Right lobe of liver (tissue), 6 donors: ENCODE measurements around the gene ARHGAP42. TPM values are rescaled to one million over a fixed set of nuclear protein-coding genes. Genes with fewer than 3 reads are reported as not detected.
A peak's percentile ranks its signal among the peaks of the same experiment; 100 is the strongest.

Source experiments
- ATAC-seq, 4 donors: fragments of 200-7000 bp; cut with Tn5 transposase; one replicate each; pipeline ENCODE4 v1.9.1; 2020; ENCODE audit warnings: mild to moderate bottlenecking in 4 of 4, moderate library complexity in 4 of 4
- DNase-seq, 3 donors: peaks; one replicate each; pipeline ENCODE4 v3.0.0-alpha.2; 2020
- H3K27ac ChIP-seq, 3 donors: fragments of 200-600 bp; one replicate each; pipeline ENCODE4 v1.8.0; 2022
- H3K27me3 ChIP-seq, 2 donors: fragments of 200-600 bp; one replicate each; pipeline ENCODE4 v1.8.0; 2022
- H3K36me3 ChIP-seq, 4 donors: fragments of 200-600 bp; sonication (generic) in 1 of 4; one replicate each; pipeline versions ENCODE4 v1.5.1 to v1.8.0; 2017 to 2022; ENCODE audit warnings: control low read depth in 1 of 4
- H3K4me1 ChIP-seq, 4 donors: fragments of 200-600 bp; sonication (generic) in 1 of 4; one replicate each; pipeline versions ENCODE4 v1.5.1 to v1.8.0; 2017 to 2022; ENCODE audit warnings: control low read depth in 1 of 4
- H3K4me3 ChIP-seq, 3 donors: fragments of 200-600 bp; one replicate each; pipeline ENCODE4 v1.8.0; 2022
- H3K9me3 ChIP-seq, 4 donors: fragments of 200-600 bp; sonication (generic) in 1 of 4; one replicate each; pipeline versions ENCODE4 v1.5.1 to v1.8.0; 2017 to 2022; ENCODE audit warnings: control low read depth in 1 of 4
- POLR2A ChIP-seq: fragments of 450-650 bp; IDR thresholded peaks from one replicate; pipeline ENCODE4 v1.6.1; 2017; ENCODE audit warnings: antibody characterized with exemption, mild to moderate bottlenecking
- WGBS: methylation state at CpG from one replicate; pipeline ENCODE4 v1.1.6; 2018; ENCODE audit warnings: low coverage, low lambda C conversion rate; ENCODE audit not compliant: insufficient coverage; ENCODE audit errors: missing lambda C conversion rate; 5-methylcytosine and 5-hydroxymethylcytosine counted together
- intact Hi-C, 2 donors: fragments of 100-400 bp; cut with DNase I; formaldehyde crosslinking; loops; one replicate each; pipeline versions ENCODE4 v1.11.2 to v1.14.1; 2022
- total RNA-seq, 6 experiments: library from RNA; depleted of rRNA in 2 of 6; stranded (reverse); fragments of >200 nt in 2 of 6; fragmentation: NEBNext Ultra II Directional in 3 of 6; extraction: Animal tissue kit (Norgen Biotek cat#: 25700) in 3 of 6; gene quantifications; one replicate each; pipeline versions ENCODE4 v1.1.0 to v1.2.4, GENCODE V29; 2016 to 2023
- TF ChIP-seq, protein P1 (sequence below), 4 donors: fragments of 200-600 bp in 3 of 4; fragments of 450-650 bp in 1 of 4; IDR thresholded peaks; one replicate each; pipeline versions ENCODE4 v1.5.1 to v1.8.0; 2016 to 2022; ENCODE audit warnings: antibody characterized with exemption in 4 of 4, mild to moderate bottlenecking in 2 of 4
- donor health status: DM: no; HTN: yes; CAD: no.
- donor health status: DM: no; HTN: no; CAD: no.
- donor health status: DM: no; HTN: no; CAD: no.
- donor health status: DM: no; HTN: yes; CAD: no.
- donor health status: DM: no; HTN: yes; CAD: no.

The ARHGAP42 gene
- total RNA-seq, 6 experiments from 2014 or later: 8.7 to 15.8 (median 13.1) TPM

DNA sequence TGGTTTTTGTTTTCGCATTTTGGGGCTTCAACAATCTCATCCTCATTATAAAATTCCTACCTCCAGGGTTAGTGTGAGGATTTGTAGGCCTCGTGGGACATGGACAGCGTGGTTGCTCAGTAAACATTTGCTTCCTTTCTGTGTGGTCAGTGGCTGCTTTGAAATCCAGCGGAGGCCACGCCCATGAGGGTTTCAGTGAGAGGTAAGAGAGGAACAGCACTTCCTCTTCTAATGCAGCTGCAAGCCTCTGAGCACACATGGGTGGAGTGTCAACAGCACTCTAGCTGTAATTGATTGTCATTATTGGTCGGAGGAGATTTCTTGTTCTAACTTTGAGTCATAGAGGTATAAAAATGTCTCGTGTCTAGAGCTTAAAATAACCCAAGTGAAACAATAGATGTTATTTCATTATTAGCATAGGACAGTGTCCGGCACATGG, 6.0 kb upstream of the ARHGAP42 start:
- TF ChIP-seq, protein P1, sequence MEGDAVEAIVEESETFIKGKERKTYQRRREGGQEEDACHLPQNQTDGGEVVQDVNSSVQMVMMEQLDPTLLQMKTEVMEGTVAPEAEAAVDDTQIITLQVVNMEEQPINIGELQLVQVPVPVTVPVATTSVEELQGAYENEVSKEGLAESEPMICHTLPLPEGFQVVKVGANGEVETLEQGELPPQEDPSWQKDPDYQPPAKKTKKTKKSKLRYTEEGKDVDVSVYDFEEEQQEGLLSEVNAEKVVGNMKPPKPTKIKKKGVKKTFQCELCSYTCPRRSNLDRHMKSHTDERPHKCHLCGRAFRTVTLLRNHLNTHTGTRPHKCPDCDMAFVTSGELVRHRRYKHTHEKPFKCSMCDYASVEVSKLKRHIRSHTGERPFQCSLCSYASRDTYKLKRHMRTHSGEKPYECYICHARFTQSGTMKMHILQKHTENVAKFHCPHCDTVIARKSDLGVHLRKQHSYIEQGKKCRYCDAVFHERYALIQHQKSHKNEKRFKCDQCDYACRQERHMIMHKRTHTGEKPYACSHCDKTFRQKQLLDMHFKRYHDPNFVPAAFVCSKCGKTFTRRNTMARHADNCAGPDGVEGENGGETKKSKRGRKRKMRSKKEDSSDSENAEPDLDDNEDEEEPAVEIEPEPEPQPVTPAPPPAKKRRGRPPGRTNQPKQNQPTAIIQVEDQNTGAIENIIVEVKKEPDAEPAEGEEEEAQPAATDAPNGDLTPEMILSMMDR (IDR thresholded peaks at IDR 0.05): no peak
- TF ChIP-seq POLR2A: no peak
- WGBS: 40% methylated on average over 8 of the region's 8 CpGs
- peak in 1 of 3 donors; percentile 58 for DNase-seq
- H3K4me3 ChIP-seq: no peak overlapping the region
- intact Hi-C loops: loop anchor here in 1 of 2 donors (10.0 kb wide), 1 partner anchor 174 kb away; no protein-coding TSS in a partner anchor
- H3K27ac ChIP-seq: no peak overlapping the region
- H3K36me3 ChIP-seq: no peaks in the 10 kb centered on the region
- no peaks in the 10 kb centered on the region for H3K9me3 ChIP-seq
- H3K27me3 ChIP-seq: no peaks in the 10 kb centered on the region
- peak; percentile 56 to 80 (median 64) for ATAC-seq
- H3K4me1 ChIP-seq: peaks cover 0 to 16% (median 7%) of the 10 kb centered on the region in 4 donors

DNA sequence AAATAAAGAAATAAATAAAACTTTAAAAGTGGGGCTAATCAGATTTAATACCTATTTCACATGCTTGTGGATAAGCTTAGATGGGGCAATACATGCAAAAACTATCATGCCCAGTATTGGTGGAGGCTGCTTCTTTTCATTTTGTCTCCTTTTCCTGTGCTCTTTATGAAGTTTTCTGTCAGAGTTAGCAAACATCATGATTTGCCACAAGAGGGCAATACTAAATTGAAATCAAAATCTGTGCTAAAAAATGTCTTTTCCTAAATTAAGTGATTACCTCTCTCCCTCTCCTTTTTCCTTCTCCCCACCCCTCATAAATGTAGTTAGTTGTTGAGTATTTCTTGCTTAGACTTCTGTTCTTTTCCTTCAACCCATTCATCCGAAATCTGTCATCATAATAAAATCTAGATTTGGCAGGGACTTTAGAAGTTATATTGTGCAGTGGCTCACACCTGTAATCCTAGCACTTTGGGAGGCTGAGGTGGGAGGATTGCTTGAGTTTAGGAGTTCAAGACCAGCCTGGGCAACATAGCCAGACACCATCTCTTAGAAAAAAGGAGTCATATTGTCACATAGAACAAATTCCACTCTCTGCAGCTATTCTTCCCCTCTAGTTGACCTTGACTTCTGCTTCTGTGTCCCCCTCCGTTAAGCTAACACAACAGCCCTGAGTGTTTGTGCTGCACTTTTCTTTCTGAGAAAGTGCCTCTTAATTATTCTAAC, 4.7 kb upstream of the ARHGAP42 start:
- WGBS: 45% methylated on average over 2 of the region's 2 CpGs
- peak; percentile 17 to 35 (median 31) for ATAC-seq

DNA sequence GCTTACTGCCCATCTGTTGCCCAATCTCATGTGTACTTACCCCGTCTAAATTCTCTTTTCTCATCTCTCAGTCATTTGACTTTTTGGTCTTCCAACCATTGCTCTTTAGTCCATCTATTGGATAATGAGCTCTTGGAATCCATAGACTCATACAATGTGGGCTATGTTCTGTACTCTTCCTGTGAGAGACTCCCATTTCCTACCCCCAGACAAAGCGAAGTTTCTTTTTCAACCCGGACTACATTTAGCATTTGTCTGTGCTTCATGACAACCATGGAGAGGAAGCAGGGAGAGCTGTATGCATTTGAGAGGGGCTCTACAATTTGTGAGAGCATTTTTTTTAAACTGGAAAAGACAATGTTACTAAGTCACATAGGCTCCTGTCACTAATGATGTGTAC, 4.0 kb upstream of the ARHGAP42 start:
- peak in 1 of 4 donors; percentile 15 for ATAC-seq
- TF ChIP-seq, protein P1 (IDR thresholded peaks at IDR 0.05): no peak
- no peak for TF ChIP-seq POLR2A
- no peak for DNase-seq
- no peak overlapping the region for H3K4me3 ChIP-seq
- H3K27ac ChIP-seq: peak overlapping the region in 1 of 3 donors; percentile 2
- intact Hi-C loops: loop anchor here in 1 of 2 donors (10.0 kb wide), 1 partner anchor 172 kb away; no protein-coding TSS in a partner anchor
- H3K4me1 ChIP-seq: peaks cover 0 to 19% (median 7%) of the 10 kb centered on the region in 4 donors
- no peaks in the 10 kb centered on the region for H3K36me3 ChIP-seq
- WGBS: 59% methylated on average over 3 of the region's 3 CpGs
- H3K9me3 ChIP-seq: no peaks in the 10 kb centered on the region
- H3K27me3 ChIP-seq: no peaks in the 10 kb centered on the region

More for the DNA sequence above, 4.7 kb upstream of the ARHGAP42 start:
- intact Hi-C loops: loop anchor here in 1 of 2 donors (10.0 kb wide), 1 partner anchor 172 kb away; no protein-coding TSS in a partner anchor
- TF ChIP-seq POLR2A: no peak
- TF ChIP-seq, protein P1 (IDR thresholded peaks at IDR 0.05): peak; percentile 47 to 68 (median 62)
- Histone ChIP-seq H3K27ac (peak overlapping the region in 1 of 3 donors; percentile 2), H3K36me3 (no peaks in the 10 kb centered on the region), H3K4me3 (no peak overlapping the region), H3K4me1 (peaks cover 0 to 16% (median 7%) of the 10 kb centered on the region in 4 donors), H3K9me3 (no peaks in the 10 kb centered on the region), H3K27me3 (no peaks in the 10 kb centered on the region)
- DNase-seq: no peak

DNA sequence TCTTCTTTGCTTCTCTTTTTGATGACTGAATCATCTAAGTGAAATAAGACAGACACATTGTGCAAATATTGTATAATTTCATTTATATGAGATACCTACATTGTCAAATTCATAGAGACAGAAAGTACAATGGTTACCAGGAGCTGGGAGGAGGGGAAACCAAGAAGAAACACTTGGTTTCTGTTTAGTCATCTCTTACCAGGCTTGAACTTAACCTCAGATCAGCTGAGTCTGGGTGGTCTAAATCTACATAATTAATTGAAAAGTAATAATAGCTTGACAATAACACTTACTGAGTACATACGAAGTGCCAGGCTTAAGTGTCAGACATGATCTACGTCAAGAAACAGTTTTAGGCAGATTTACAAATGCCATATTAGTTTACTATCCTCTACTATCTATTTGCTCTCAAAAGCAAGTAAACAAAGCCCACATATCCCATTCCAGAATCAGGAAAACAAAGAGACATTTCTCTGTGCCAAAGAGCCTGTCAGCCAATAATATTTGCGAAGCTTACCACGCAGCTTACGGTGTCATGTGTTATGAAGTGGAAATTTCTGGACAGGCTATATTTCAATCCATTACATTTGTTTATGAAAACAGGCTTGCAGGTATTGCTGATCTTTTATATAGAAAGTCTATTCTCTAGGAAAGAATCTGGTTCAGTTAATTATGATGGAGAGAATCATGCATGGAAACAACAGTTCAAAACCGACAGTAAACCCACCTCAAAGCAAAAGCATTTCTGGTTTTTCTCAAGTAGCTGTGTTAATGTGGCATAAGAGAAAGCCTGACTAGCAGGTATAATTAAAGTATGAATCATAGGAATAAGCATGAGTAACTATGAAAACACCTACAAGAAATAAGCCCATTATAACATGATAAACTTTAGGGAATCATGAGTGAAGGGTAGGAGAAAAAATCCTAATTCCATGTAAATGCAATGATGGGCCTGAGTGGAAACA, 2.7 kb upstream of the ARHGAP42 start:
- TF ChIP-seq, protein P1 (IDR thresholded peaks at IDR 0.05): no peak
- no peaks in the 10 kb centered on the region for H3K9me3 ChIP-seq
- intact Hi-C loops: loop anchor here in 1 of 2 donors (10.0 kb wide), 1 partner anchor 170 kb away; no protein-coding TSS in a partner anchor
- WGBS: 50% methylated on average over 6 of the region's 6 CpGs
- ATAC-seq (no peak), DNase-seq (no peak)
- no peaks in the 10 kb centered on the region for H3K36me3 ChIP-seq
- H3K4me3 ChIP-seq: no peak overlapping the region
- H3K27ac ChIP-seq: peak overlapping the region in 1 of 3 donors; percentile 14
- no peaks in the 10 kb centered on the region for H3K27me3 ChIP-seq
- H3K4me1 ChIP-seq: peaks cover 0 to 31% (median 8%) of the 10 kb centered on the region in 4 donors
